NCI-H446 (cell line): ENCODE results near the gene MADD.

Source experiments
- DNase-seq, 2 experiments: peaks; one replicate each; lab custom pipeline; 2025; lab: John Stamatoyannopoulos, UW

MADD gene

GRCh38 chr11:47269829-47270305 lies at the start of gene MADD:
Gene MADD, plus strand, starts transcription at chr11:47270133.
- DNase-seq, result peak; percentile 83 to 93

GRCh38 chr11:47220401-47220821 lies 49.5 kb upstream of the MADD start:
- no peak for DNase-seq

- no peak for DNase-seq
These were observed 47.2 kb upstream of the MADD start for GRCh38 chr11:47222696-47223095.

GRCh38 chr11:47225552-47226400 lies 44.2 kb upstream of the MADD start:
- DNase-seq, result no peak

- DNase-seq, result no peak
These were observed 40.8 kb upstream of the MADD start for GRCh38 chr11:47229161-47229560.

GRCh38 chr11:47233051-47233450 lies 36.9 kb upstream of the MADD start:
- no peak for DNase-seq

GRCh38 chr11:47233989-47234668 lies 35.8 kb upstream of the MADD start:
- DNase-seq, result peak in 1 of 2 experiments; percentile 22

- no peak for DNase-seq
These were observed 35.2 kb upstream of the MADD start for GRCh38 chr11:47234669-47235100.

GRCh38 chr11:47235163-47235562 lies 34.8 kb upstream of the MADD start:
- no peak for DNase-seq

- peak in 1 of 2 experiments; percentile 21 for DNase-seq
These were observed 33.5 kb upstream of the MADD start for GRCh38 chr11:47236482-47236881.

- no peak for DNase-seq
These were observed 30.1 kb upstream of the MADD start for GRCh38 chr11:47239852-47240251.

GRCh38 chr11:47241841-47242301 lies 28.1 kb upstream of the MADD start:
- DNase-seq, result no peak

- no peak for DNase-seq
These were observed 27.2 kb upstream of the MADD start for GRCh38 chr11:47242596-47243192.

GRCh38 chr11:47243454-47243853 lies 26.5 kb upstream of the MADD start:
- no peak for DNase-seq

GRCh38 chr11:47244448-47245350 lies 25.2 kb upstream of the MADD start:
- no peak for DNase-seq

- DNase-seq, result no peak
These were observed 24.1 kb upstream of the MADD start for GRCh38 chr11:47245611-47246357.

- DNase-seq, result no peak
These were observed 22.4 kb upstream of the MADD start for GRCh38 chr11:47247502-47247901.

GRCh38 chr11:47248304-47248663 lies 21.6 kb upstream of the MADD start:
- DNase-seq, result no peak

GRCh38 chr11:47248664-47249377 lies 21.1 kb upstream of the MADD start, which contains the start of gene ACP2:
Gene ACP2, minus strand, starts transcription at chr11:47248814. Its CDS starts 25 bp downstream, at chr11:47248789.
- peak; percentile 80 to 92 for DNase-seq

GRCh38 chr11:47249378-47249715 lies 20.6 kb upstream of the MADD start:
- DNase-seq, result no peak
